Activated CD8-positive, alpha-beta T cell treated with anti-CD3 and anti-CD28 coated beads, Interleukin-2, amount 10 ng/mL, durations not matched to agents 7 days and 5 days (primary cell): ENCODE results near the gene NAA38. TPM values are rescaled to one million over a fixed set of nuclear protein-coding genes. Genes with fewer than 3 reads are reported as not detected.
A peak's percentile ranks its signal among the peaks of the same experiment; 100 is the strongest.

ENCODE experiments used
- ATAC-seq: fragments of 150-1000 bp; cut with Tn5 transposase; one replicate; pipeline ENCODE4 v1.10.0; 2021; ENCODE audit warnings: moderate library complexity
- CTCF ChIA-PET: fragments of 350-600 bp; sonication (Branson Sonifier 250); formaldehyde crosslinking; loops from one replicate; lab custom pipeline; 2021; ENCODE audit warnings: antibody characterized with exemption; lab: Charles Lee
- POLR2A ChIA-PET: fragments of 350-600 bp; sonication (Branson Sonifier 250); formaldehyde crosslinking; loops from one replicate; lab custom pipeline; 2021; ENCODE audit warnings: antibody characterized with exemption; lab: Charles Lee
- DNase-seq: peaks from one replicate; pipeline ENCODE4 v3.0.0-alpha.2; 2020
- H3K27ac Mint-ChIP-seq: one replicate; pipeline ENCODE4 v1.8.0; 2021; ENCODE audit warnings: mild to moderate bottlenecking, mixed read lengths
- H3K27me3 Mint-ChIP-seq: one replicate; pipeline ENCODE4 v1.8.0; 2021; ENCODE audit warnings: low read depth, mixed read lengths
- H3K36me3 Mint-ChIP-seq: one replicate; pipeline ENCODE4 v1.8.0; 2021; ENCODE audit warnings: low read depth, mixed read lengths
- H3K4me1 Mint-ChIP-seq: one replicate; pipeline ENCODE4 v1.8.0; 2021; ENCODE audit warnings: low read depth, mixed read lengths
- H3K4me3 Mint-ChIP-seq: one replicate; pipeline ENCODE4 v1.8.0; 2021; ENCODE audit warnings: mild to moderate bottlenecking, mixed read lengths
- H3K9me3 Mint-ChIP-seq: one replicate; pipeline ENCODE4 v1.8.0; 2022; ENCODE audit warnings: mixed read lengths; ENCODE audit not compliant: insufficient read depth
- total RNA-seq, 2 experiments: library from RNA; stranded (reverse); gene quantifications; one replicate each; pipeline ENCODE4 v1.2.3, GENCODE V29; 2021

The NAA38 gene
- total RNA-seq, 2 experiments from 2014 or later = 92.7 to 93.1 TPM

- Mint-ChIP-seq H3K4me3 (no peak overlapping the region), H3K27me3 (peaks cover 17% of the 10 kb centered on the region), H3K36me3 (no peaks in the 10 kb centered on the region), H3K4me1 (peaks cover 31% of the 10 kb centered on the region), H3K27ac (no peak overlapping the region), H3K9me3 (no peaks in the 10 kb centered on the region)
- ChIA-PET POLR2A (interaction anchor here (0.7 kb wide), 1 partner anchor 343 kb away, joined by 3 read pairs; no protein-coding TSS in a partner anchor), CTCF (interaction anchor here (0.6 to 6.8 kb wide), 6 partner anchors 8 to 409 kb away, joined by 3 to 52 read pairs (median 4); partner anchors contain the start of gene NAA38)
- no peak for DNase-seq
- ATAC-seq = no peak
These were observed 24.9 kb downstream of the NAA38 start for GRCh38 chr17:7832431-7832830.

GRCh38 chr17:7831233-7831632 is 26.1 kb downstream of the NAA38 start:
- no peak overlapping the region for H3K4me3 Mint-ChIP-seq
- H3K27ac Mint-ChIP-seq = no peak overlapping the region
- CTCF ChIA-PET = interaction anchor here (1.0 to 2.0 kb wide), 2 partner anchors 9 to 20 kb away, joined by 4 read pairs; no protein-coding TSS in a partner anchor
- no peak for DNase-seq
- no peak for ATAC-seq
- H3K36me3 Mint-ChIP-seq = no peaks in the 10 kb centered on the region
- peaks cover 23% of the 10 kb centered on the region for H3K27me3 Mint-ChIP-seq
- POLR2A ChIA-PET = no interaction called here
- peaks cover 19% of the 10 kb centered on the region for H3K4me1 Mint-ChIP-seq
- H3K9me3 Mint-ChIP-seq = no peaks in the 10 kb centered on the region

- Mint-ChIP-seq H3K4me3 (no peak overlapping the region), H3K27me3 (peaks cover 23% of the 10 kb centered on the region), H3K4me1 (peaks cover 15% of the 10 kb centered on the region), H3K27ac (no peak overlapping the region), H3K36me3 (no peaks in the 10 kb centered on the region), H3K9me3 (no peaks in the 10 kb centered on the region)
- ChIA-PET POLR2A (no interaction called here), CTCF (interaction anchor here (1.0 to 2.0 kb wide), 2 partner anchors 8 to 21 kb away, joined by 4 read pairs; no protein-coding TSS in a partner anchor)
- ATAC-seq = no peak
- no peak for DNase-seq
These were observed 26.7 kb downstream of the NAA38 start for GRCh38 chr17:7830616-7831015.

GRCh38 chr17:7825206-7825990 is 32.0 kb downstream of the NAA38 start:
- Mint-ChIP-seq H3K36me3 (no peaks in the 10 kb centered on the region), H3K9me3 (no peaks in the 10 kb centered on the region), H3K4me3 (no peak overlapping the region), H3K27me3 (peaks cover 18% of the 10 kb centered on the region), H3K4me1 (no peaks in the 10 kb centered on the region), H3K27ac (no peak overlapping the region)
- ChIA-PET CTCF (interaction anchor here (0.9 to 4.5 kb wide), 10 partner anchors 10 to 232 kb away, joined by 3 to 52 read pairs (median 4); partner anchors contain the start of genes KDM6B and NAA38), POLR2A (interaction anchor here (0.5 to 1.2 kb wide), 2 partner anchors 10 to 141 kb away, joined by 3 to 4 read pairs; no protein-coding TSS in a partner anchor)
- ATAC-seq = no peak
- no peak for DNase-seq

- Mint-ChIP-seq H3K4me3 (no peak overlapping the region), H3K9me3 (no peaks in the 10 kb centered on the region), H3K27ac (no peak overlapping the region), H3K4me1 (no peaks in the 10 kb centered on the region), H3K27me3 (peaks cover 12% of the 10 kb centered on the region), H3K36me3 (no peaks in the 10 kb centered on the region)
- POLR2A ChIA-PET = no interaction called here
- DNase-seq = no peak
- CTCF ChIA-PET = interaction anchor here (0.9 to 4.5 kb wide), 10 partner anchors 11 to 233 kb away, joined by 3 to 52 read pairs (median 4); partner anchors contain the start of gene KDM6B
- no peak for ATAC-seq
These were observed 33.1 kb downstream of the NAA38 start for GRCh38 chr17:7824021-7824924.

- no peak overlapping the region for H3K27ac Mint-ChIP-seq
- no peaks in the 10 kb centered on the region for H3K4me1 Mint-ChIP-seq
- H3K9me3 Mint-ChIP-seq = no peaks in the 10 kb centered on the region
- ChIA-PET CTCF (interaction anchor here (0.9 to 4.5 kb wide), 8 partner anchors 11 to 218 kb away, joined by 3 to 52 read pairs (median 8); partner anchors contain the start of genes CNTROB, KDM6B and NAA38), POLR2A (no interaction called here)
- DNase-seq (no peak), ATAC-seq (no peak)
- peaks cover 10% of the 10 kb centered on the region for H3K27me3 Mint-ChIP-seq
- H3K36me3 Mint-ChIP-seq = no peaks in the 10 kb centered on the region
- no peak overlapping the region for H3K4me3 Mint-ChIP-seq
These were observed 33.8 kb downstream of the NAA38 start for GRCh38 chr17:7823581-7824001.

- H3K4me1 Mint-ChIP-seq = no peaks in the 10 kb centered on the region
- DNase-seq = no peak
- no peak overlapping the region for H3K27ac Mint-ChIP-seq
- CTCF ChIA-PET = interaction anchor here (0.6 to 4.5 kb wide), 6 partner anchors 9 to 220 kb away, joined by 3 to 52 read pairs (median 9); partner anchors contain the start of genes KDM6B and TP53
- H3K4me3 Mint-ChIP-seq = no peak overlapping the region
- H3K27me3 Mint-ChIP-seq = peaks cover 5% of the 10 kb centered on the region
- H3K36me3 Mint-ChIP-seq = no peaks in the 10 kb centered on the region
- no peaks in the 10 kb centered on the region for H3K9me3 Mint-ChIP-seq
- POLR2A ChIA-PET = no interaction called here
- ATAC-seq = no peak
These were observed 35.2 kb downstream of the NAA38 start for GRCh38 chr17:7822126-7822525.

GRCh38 chr17:7820231-7820630 is 37.1 kb downstream of the NAA38 start:
- POLR2A ChIA-PET = no interaction called here

GRCh38 chr17:7818746-7819645 is 38.4 kb downstream of the NAA38 start:
- H3K9me3 Mint-ChIP-seq = no peaks in the 10 kb centered on the region
- ATAC-seq = no peak
- H3K27ac Mint-ChIP-seq = no peak overlapping the region
- CTCF ChIA-PET = interaction anchor here (0.9 to 2.5 kb wide), 6 partner anchors 16 to 239 kb away, joined by 3 to 10 read pairs (median 4); no protein-coding TSS in a partner anchor
- peaks cover 2% of the 10 kb centered on the region for H3K27me3 Mint-ChIP-seq
- H3K36me3 Mint-ChIP-seq = no peaks in the 10 kb centered on the region
- no peak overlapping the region for H3K4me3 Mint-ChIP-seq
- H3K4me1 Mint-ChIP-seq = no peaks in the 10 kb centered on the region
- POLR2A ChIA-PET = no interaction called here
- DNase-seq = no peak

More at GRCh38 chr17:7820231-7820630, 37.1 kb downstream of the NAA38 start:
- Mint-ChIP-seq H3K9me3 (no peaks in the 10 kb centered on the region), H3K27me3 (peaks cover 2% of the 10 kb centered on the region), H3K36me3 (no peaks in the 10 kb centered on the region), H3K4me1 (no peaks in the 10 kb centered on the region), H3K27ac (no peak overlapping the region), H3K4me3 (no peak overlapping the region)
- ATAC-seq (no peak), DNase-seq (no peak)
- CTCF ChIA-PET = interaction anchor here (1.1 to 2.5 kb wide), 4 partner anchors 15 to 169 kb away, joined by 3 to 10 read pairs (median 6); no protein-coding TSS in a partner anchor

GRCh38 chr17:7818026-7818425 is 39.3 kb downstream of the NAA38 start:
- DNase-seq = no peak
- peak overlapping the region; percentile 15 for H3K27ac Mint-ChIP-seq
- ChIA-PET POLR2A (no interaction called here), CTCF (interaction anchor here (1.5 to 2.5 kb wide), 4 partner anchors 17 to 240 kb away, joined by 3 to 10 read pairs (median 6); no protein-coding TSS in a partner anchor)
- H3K36me3 Mint-ChIP-seq = no peaks in the 10 kb centered on the region
- no peaks in the 10 kb centered on the region for H3K4me1 Mint-ChIP-seq
- no peak for ATAC-seq
- H3K9me3 Mint-ChIP-seq = no peaks in the 10 kb centered on the region
- no peaks in the 10 kb centered on the region for H3K27me3 Mint-ChIP-seq
- no peak overlapping the region for H3K4me3 Mint-ChIP-seq
